IMR-90 (cell line): ENCODE measurements around the gene TTLL9. TPM values are rescaled to one million over a fixed set of nuclear protein-coding genes. Genes with fewer than 3 reads are reported as not detected.

ENCODE experiments used
- ATAC-seq: fragments of 200-7000 bp; cut with Tn5 transposase; 2 replicates; pipeline ENCODE4 v1.9.1; 2020; ENCODE audit warnings: low read depth, mild to moderate bottlenecking, moderate library complexity
- BruUV-seq: library from RNA; stranded (reverse); fragments of 400-500 nt; replicated peaks from 2 replicates; lab custom pipeline; 2021; lab: Mats Ljungman, UMichigan
- CTCF ChIA-PET: fragments of 300-600 bp; formaldehyde crosslinking; extraction: SDS; loops from one replicate; lab custom pipeline; 2021; ENCODE audit warnings: antibody characterized with exemption; lab: Yijun Ruan, JAX
- POLR2A ChIA-PET: fragments of 300-600 bp; sonication (Branson Sonifier 250); formaldehyde crosslinking; loops from one replicate; lab custom pipeline; 2022; ENCODE audit warnings: antibody characterized with exemption; ENCODE audit not compliant: unreplicated experiment; lab: Charles Lee
- DNase-seq: peaks from one replicate; pipeline ENCODE4 v3.0.0; 2013
- H2AFZ ChIP-seq: replicated peaks from 2 replicates; pipeline ENCODE3; 2013; ENCODE audit warnings: low read length, mild to moderate bottlenecking; ENCODE audit not compliant: poor library complexity
- H2AK5ac ChIP-seq: 2 replicates; pipeline ENCODE4 v1.6.1; 2013; ENCODE audit warnings: low read depth, low read length, inconsistent platforms
- H2AK9ac ChIP-seq: replicated peaks from 2 replicates; pipeline ENCODE3; 2013; ENCODE audit warnings: mild to moderate bottlenecking, low read depth, low read length, moderate library complexity; ENCODE audit not compliant: poor library complexity
- H2BK120ac ChIP-seq: 2 replicates; pipeline ENCODE4 v1.6.1; 2013; ENCODE audit warnings: low read depth, low read length, inconsistent platforms
- H2BK15ac ChIP-seq: 3 replicates; pipeline ENCODE4 v1.6.1; 2013; ENCODE audit warnings: low read depth, low read length, inconsistent platforms
- H2BK20ac ChIP-seq: 2 replicates; pipeline ENCODE4 v1.6.1; 2013; ENCODE audit warnings: low read depth, mild to moderate bottlenecking, inconsistent platforms, low read length, moderate library complexity
- H2BK5ac ChIP-seq: 2 replicates; pipeline ENCODE4 v1.6.1; 2013; ENCODE audit warnings: mild to moderate bottlenecking, low read depth, low read length, inconsistent platforms; ENCODE audit not compliant: poor library complexity, severe bottlenecking
- H3K14ac ChIP-seq: replicated peaks from 2 replicates; pipeline ENCODE4 v1.6.1; 2013; ENCODE audit warnings: low read depth, low read length, inconsistent platforms
- H3K18ac ChIP-seq: 2 replicates; pipeline ENCODE4 v1.6.1; 2013; ENCODE audit warnings: low read depth, low read length, control low read depth
- H3K23ac ChIP-seq: 2 replicates; pipeline ENCODE4 v1.6.1; 2013; ENCODE audit warnings: low read depth, low read length, inconsistent platforms
- H3K27ac ChIP-seq: 2 replicates; pipeline ENCODE4 v1.5.1; 2013; ENCODE audit warnings: mild to moderate bottlenecking, control low read depth, low read length; ENCODE audit not compliant: insufficient read depth
- H3K27me3 ChIP-seq: 2 replicates; pipeline ENCODE4 v1.6.1; 2013; ENCODE audit warnings: low read length; ENCODE audit not compliant: control insufficient read depth, insufficient read depth
- H3K36me3 ChIP-seq: 2 replicates; pipeline ENCODE4 v1.6.1; 2013; ENCODE audit warnings: low read length, mixed read lengths; ENCODE audit not compliant: control insufficient read depth, insufficient read depth
- H3K4ac ChIP-seq: 2 replicates; pipeline ENCODE4 v1.6.1; 2013; ENCODE audit warnings: low read depth, low read length, inconsistent platforms
- H3K4me1 ChIP-seq: 2 replicates; pipeline ENCODE4 v1.6.1; 2013; ENCODE audit warnings: low read length, mixed read lengths; ENCODE audit not compliant: control insufficient read depth, insufficient read depth
- H3K4me2 ChIP-seq: 2 replicates; pipeline ENCODE4 v1.6.1; 2013; ENCODE audit warnings: low read depth, mild to moderate bottlenecking, control low read depth, low read length, moderate library complexity
- H3K4me3 ChIP-seq: 2 replicates; pipeline ENCODE4 v1.5.1; 2013; ENCODE audit warnings: low read depth, mild to moderate bottlenecking, control low read depth, low read length, moderate library complexity; ENCODE audit not compliant: insufficient read depth
- H3K56ac ChIP-seq: 2 replicates; pipeline ENCODE4 v1.6.1; 2013; ENCODE audit warnings: low read length, inconsistent platforms; ENCODE audit not compliant: insufficient read depth; ENCODE audit errors: extremely low read depth
- H3K79me1 ChIP-seq, 2 experiments: 2 replicates each; pipeline ENCODE4 v1.6.1; 2013; ENCODE audit warnings: low read length in 2 of 2, inconsistent platforms in 1 of 2, low read depth in 1 of 2
- H3K9ac ChIP-seq: 2 replicates; pipeline ENCODE4 v1.6.1; 2013; ENCODE audit warnings: low read depth, low read length, control low read depth
- H3K9me1 ChIP-seq: 2 replicates; pipeline ENCODE4 v1.6.1; 2013; ENCODE audit warnings: low read length, inconsistent platforms; ENCODE audit not compliant: insufficient read depth
- H3K9me3 ChIP-seq: 2 replicates; pipeline ENCODE4 v1.6.1; 2013; ENCODE audit warnings: low read length; ENCODE audit not compliant: control insufficient read depth, insufficient read depth
- H4K20me1 ChIP-seq: 2 replicates; pipeline ENCODE4 v1.6.1; 2013; ENCODE audit warnings: low read length, inconsistent platforms; ENCODE audit not compliant: insufficient read depth
- H4K5ac ChIP-seq: 2 replicates; pipeline ENCODE4 v1.6.1; 2013; ENCODE audit warnings: mild to moderate bottlenecking, low read depth, low read length, control low read depth
- H4K8ac ChIP-seq, 2 experiments: 2 replicates each; pipeline ENCODE4 v1.6.1; 2013; ENCODE audit warnings: low read depth in 2 of 2, low read length in 2 of 2, control low read depth in 1 of 2, inconsistent platforms in 1 of 2
- H4K91ac ChIP-seq: 2 replicates; pipeline ENCODE4 v1.6.1; 2013; ENCODE audit warnings: low read depth, low read length, inconsistent platforms; ENCODE audit not compliant: insufficient read depth
- MXI1 ChIP-seq: IDR thresholded peaks from 2 replicates; pipeline ENCODE4 v1.6.1; 2012; ENCODE audit warnings: low read depth, mild to moderate bottlenecking, low read length, moderate library complexity, borderline replicate concordance
- POLR2A ChIP-seq: IDR thresholded peaks from 2 replicates; pipeline ENCODE4 v1.6.1; 2012; ENCODE audit warnings: mild to moderate bottlenecking, low read depth, low read length
- RAD21 ChIP-seq: IDR thresholded peaks from 2 replicates; pipeline ENCODE4 v1.6.1; 2012; ENCODE audit warnings: low read length, improper control_type of control experiment
- WGBS, 2 experiments: methylation state at CpG; one replicate each; pipeline versions ENCODE4 v1.1.5 to v1.1.7; 2013; ENCODE audit warnings: missing lambda C conversion rate in 2 of 2; ENCODE audit not compliant: insufficient read length in 1 of 2; ENCODE audit errors: extremely low coverage in 2 of 2; 5-methylcytosine and 5-hydroxymethylcytosine counted together
- dilution Hi-C: fragments of 300-500 bp; cut with HindIII; formaldehyde crosslinking; loops from one replicate; pipeline ENCODE4 v1.14.3; 2018; ENCODE audit warnings: low sequenced_read_pairs; ENCODE audit not compliant: unreplicated experiment
- in situ Hi-C: fragments of 300-500 bp; cut with MboI; formaldehyde crosslinking; loops from 3 replicates; pipeline ENCODE4 v1.14.3; 2019; ENCODE audit warnings: low sequenced_read_pairs, inconsistent platforms, mixed read lengths
- intact Hi-C: fragments of 100-400 bp; cut with micrococcal nuclease; formaldehyde crosslinking; loops from 2 replicates; pipeline ENCODE4 v1.10.0; 2022
- polyA plus RNA-seq, 3 experiments: library from polyadenylated mRNA; depleted of rRNA; stranded (reverse); fragments of >200 nt; gene quantifications; 2 replicates each; pipeline ENCODE4 v1.2.3, GENCODE V29; 2012; ENCODE audit warnings: low replicate concordance in 1 of 3
- total RNA-seq: library from RNA; depleted of rRNA; stranded (reverse); fragments of >200 nt; gene quantifications from 2 replicates; pipeline ENCODE4 v1.2.3, GENCODE V29; 2012

Gene TTLL9
- total and polyA plus RNA-seq, 2 of the 4 experiments (the other 2 are of a cell fraction), result not detected

DNA sequence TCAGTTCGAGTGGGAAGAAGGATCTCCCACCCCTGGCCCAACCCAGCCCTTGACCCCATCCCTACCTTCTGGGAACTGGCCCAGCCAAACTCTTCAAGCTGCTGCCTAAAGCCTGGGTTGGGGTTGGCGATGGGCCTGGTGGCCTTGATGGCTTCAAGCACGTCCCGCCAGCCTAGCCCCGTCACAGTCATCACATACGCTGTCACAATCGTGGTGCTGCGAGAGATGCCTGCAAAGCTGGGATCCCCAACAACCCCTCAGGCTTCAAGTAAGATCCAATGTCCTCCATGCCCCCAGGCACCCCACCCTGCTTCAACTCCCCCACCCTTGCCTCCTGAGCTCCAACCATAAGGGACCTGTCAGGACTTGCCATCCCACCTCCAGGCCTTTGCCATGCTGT, 7.9 kb upstream of the TTLL9 start:
- no peaks in the 10 kb centered on the region; the same call in 1 of the 2 replicates for H3K9me1 ChIP-seq
- ATAC-seq (no peak), DNase-seq (no peak)
- H3K27me3 ChIP-seq, result peaks cover 84% of the 10 kb centered on the region
- H3K4me3 ChIP-seq, result no peak overlapping the region
- no peak overlapping the region for H2BK20ac ChIP-seq
- H3K14ac ChIP-seq, result no peak overlapping the region
- H2BK15ac ChIP-seq, result no peak overlapping the region
- no peak overlapping the region for H3K56ac ChIP-seq
- ChIA-PET POLR2A (no interaction called here), CTCF (interaction anchor here (1.1 kb wide), 1 partner anchor 16 kb away, joined by 5 read pairs; no protein-coding TSS in a partner anchor)
- in situ Hi-C loops, result no loop called here
- H3K4me1 ChIP-seq, result peaks cover 2% of the 10 kb centered on the region; the same call in 1 of the 2 replicates
- no TSS peak for BruUV-seq
- no peak overlapping the region for H2BK120ac ChIP-seq
- H3K4ac ChIP-seq, result no peak overlapping the region
- no peaks in the 10 kb centered on the region for H3K9me3 ChIP-seq
- H4K8ac ChIP-seq, result no peak overlapping the region
- no peak overlapping the region for H4K5ac ChIP-seq
- no peaks in the 10 kb centered on the region for H3K79me1 ChIP-seq
- H3K27ac ChIP-seq, result no peak overlapping the region
- H2AK5ac ChIP-seq, result no peak overlapping the region
- intact Hi-C loops, result no loop called here
- no peak overlapping the region for H2BK5ac ChIP-seq
- no peak overlapping the region for H3K23ac ChIP-seq
- no peak overlapping the region for H3K4me2 ChIP-seq
- WGBS, 2 experiments, result 83% methylated on average over 7 of the region's 8 CpGs; no CpG with 5 or more reads in 1 of the 2 experiments
- H2AK9ac ChIP-seq, result no peak overlapping the region
- H3K36me3 ChIP-seq, result no peaks in the 10 kb centered on the region
- dilution Hi-C loops, result no loop called here
- no peak overlapping the region for H3K18ac ChIP-seq
- no peak overlapping the region for H4K91ac ChIP-seq
- no peaks in the 10 kb centered on the region for H4K20me1 ChIP-seq
- no peak overlapping the region for H3K9ac ChIP-seq
- H2AFZ ChIP-seq, result no peak overlapping the region
- TF ChIP-seq MXI1, result no peak
- no peak for TF ChIP-seq POLR2A
- no peak for TF ChIP-seq RAD21
